Measurements from ENCODE around the gene TINAGL1. TPM values are rescaled to one million over a fixed set of nuclear protein-coding genes. Genes with fewer than 3 reads are reported as not detected.

The TINAGL1 gene
- not detected for total RNA-seq

GRCh38 chr1:31576201-31576669 lies at the start of gene TINAGL1:
Gene TINAGL1, plus strand, starts transcription at chr1:31576515. Its CDS starts 634 bp downstream, at chr1:31577149.
- H3K9me3 Mint-ChIP-seq, result no peaks in the 10 kb centered on the region
- POLR2A ChIA-PET, result no interaction called here
- H3K27me3 Mint-ChIP-seq, result peaks cover 16% of the 10 kb centered on the region
- CTCF ChIA-PET, result no interaction called here
- H3K4me3 Mint-ChIP-seq, result no peak within 1 kb of the TSS
- intact Hi-C loops (cut with micrococcal nuclease), result no loop called here
- no peaks in the 10 kb centered on the region for H3K36me3 Mint-ChIP-seq
- peaks cover 3% of the 10 kb centered on the region for H3K4me1 Mint-ChIP-seq (ENCODE audit: low read depth)
- DNase-seq, result no peak
- no peak within 1 kb of the TSS for H3K27ac Mint-ChIP-seq

DNA sequence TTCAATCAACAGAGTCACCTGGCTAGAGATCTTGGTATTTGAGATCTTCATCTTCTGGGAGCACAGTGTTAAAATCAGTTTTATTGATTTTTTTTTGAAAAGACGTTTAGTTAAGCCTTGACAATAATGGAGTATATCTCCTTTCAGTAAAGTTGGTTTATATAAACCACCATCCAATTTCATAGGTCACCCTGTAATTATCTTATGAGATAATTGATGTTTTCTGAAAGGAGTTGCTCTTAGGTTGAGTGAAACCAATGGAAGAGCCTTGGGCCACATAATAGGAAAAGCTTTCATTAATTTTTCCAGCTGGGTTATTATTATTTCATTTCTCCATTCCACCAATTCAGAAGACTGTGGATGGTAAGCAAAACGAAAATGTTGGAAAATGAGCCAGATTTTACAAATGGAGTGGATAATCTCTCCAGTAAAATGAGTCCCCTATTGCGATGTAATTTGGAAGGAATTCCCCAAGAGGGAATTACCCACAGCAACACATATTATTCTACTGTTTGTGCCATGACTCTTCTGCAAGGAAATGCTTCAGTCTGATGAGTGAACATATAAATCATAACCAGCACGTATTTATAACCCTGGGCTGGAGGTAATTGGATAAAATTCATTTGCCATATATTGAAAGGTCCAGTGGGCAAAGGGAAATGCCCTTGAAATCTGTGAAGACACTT lies 46.2 kb upstream of the TINAGL1 start:
- Mint-ChIP-seq H3K27me3 (peaks cover 11% of the 10 kb centered on the region), H3K9me3 (no peaks in the 10 kb centered on the region), H3K4me3 (no peak overlapping the region), H3K36me3 (no peaks in the 10 kb centered on the region), H3K4me1 (ENCODE audit: low read depth) (no peaks in the 10 kb centered on the region), H3K27ac (no peak overlapping the region)
- ChIA-PET POLR2A (no interaction called here), CTCF (interaction anchor here (2.1 kb wide), 1 partner anchor 19 kb away, joined by 6 read pairs; no protein-coding TSS in a partner anchor)
- DNase-seq, result no peak
- intact Hi-C loops (cut with micrococcal nuclease), result no loop called here

DNA sequence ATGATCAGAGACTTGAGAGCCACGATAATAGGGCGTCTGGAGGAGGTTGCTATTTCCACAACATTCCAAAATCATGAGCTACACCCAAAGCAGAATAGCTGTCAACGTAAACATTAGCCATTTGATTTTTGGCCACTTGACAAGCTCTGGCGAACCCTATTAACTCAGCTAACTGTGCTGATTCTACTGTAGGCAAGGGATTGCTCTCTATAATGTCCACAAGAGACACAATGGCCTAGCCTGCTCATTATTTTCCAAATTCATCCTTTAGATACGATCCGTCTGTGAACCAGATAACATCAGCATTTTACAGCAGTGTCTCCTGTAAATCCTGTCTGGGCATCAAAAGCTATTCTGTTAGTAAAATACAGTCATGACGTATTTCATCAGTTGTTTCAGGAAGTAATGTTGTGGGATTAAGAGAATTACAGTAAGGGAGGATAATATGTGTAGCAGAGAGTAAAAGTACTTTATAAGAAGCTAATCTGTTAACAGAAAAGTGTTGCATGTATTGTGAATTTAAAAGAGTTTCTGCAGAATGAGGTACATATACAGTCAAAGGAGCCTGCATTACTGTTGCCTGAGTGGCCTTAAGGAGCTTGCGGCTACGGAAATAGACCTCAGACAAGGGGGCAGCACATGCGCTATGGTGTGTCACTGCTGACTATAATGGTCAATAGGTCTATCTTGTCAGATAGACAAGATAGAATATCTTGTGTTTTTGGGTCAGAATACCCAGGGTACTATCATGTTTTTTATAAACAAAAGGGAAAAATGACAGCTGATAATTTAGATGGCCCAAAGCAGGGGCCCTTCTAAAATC lies 44.9 kb upstream of the TINAGL1 start:
- H3K36me3 Mint-ChIP-seq, result no peaks in the 10 kb centered on the region
- peaks cover 7% of the 10 kb centered on the region for H3K4me1 Mint-ChIP-seq (ENCODE audit: low read depth)
- no peaks in the 10 kb centered on the region for H3K9me3 Mint-ChIP-seq
- H3K27ac Mint-ChIP-seq, result no peak overlapping the region
- ChIA-PET CTCF (interaction anchor here (0.7 to 2.1 kb wide), 6 partner anchors 11 to 111 kb away, joined by 3 to 6 read pairs (median 4); no protein-coding TSS in a partner anchor), POLR2A (no interaction called here)
- intact Hi-C loops (cut with micrococcal nuclease), result no loop called here
- no peak overlapping the region for H3K4me3 Mint-ChIP-seq
- H3K27me3 Mint-ChIP-seq, result peaks cover 13% of the 10 kb centered on the region
- no peak for DNase-seq

GRCh38 chr1:31532173-31532572 lies 44.1 kb upstream of the TINAGL1 start:
- Mint-ChIP-seq H3K4me3 (no peak overlapping the region), H3K9me3 (no peaks in the 10 kb centered on the region), H3K27me3 (peaks cover 13% of the 10 kb centered on the region), H3K27ac (no peak overlapping the region), H3K4me1 (ENCODE audit: low read depth) (peaks cover 8% of the 10 kb centered on the region), H3K36me3 (no peaks in the 10 kb centered on the region)
- intact Hi-C loops (cut with micrococcal nuclease), result no loop called here
- ChIA-PET POLR2A (no interaction called here), CTCF (interaction anchor here (1.1 to 2.1 kb wide), 4 partner anchors 17 to 112 kb away, joined by 3 to 6 read pairs (median 4); no protein-coding TSS in a partner anchor)
- no peak for DNase-seq

DNA sequence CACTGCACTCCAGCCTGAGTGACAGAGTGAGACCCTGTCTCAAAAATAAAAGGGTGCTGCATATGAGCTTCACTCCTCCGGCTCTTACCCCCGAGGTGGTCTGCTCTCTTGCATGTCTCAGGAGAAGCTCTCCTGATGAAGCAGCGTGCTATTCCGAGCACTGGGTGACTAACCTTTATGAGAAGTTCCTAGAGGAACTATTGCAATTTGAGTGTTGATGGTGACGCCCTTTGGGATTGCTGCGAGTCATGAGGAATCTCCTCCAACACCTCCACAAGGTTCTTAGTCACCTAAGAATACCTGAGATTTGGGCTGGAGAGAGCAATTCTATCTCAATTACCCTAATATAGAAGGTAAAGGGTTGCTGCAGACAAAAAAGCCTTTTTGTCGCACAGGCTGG lies 40.8 kb upstream of the TINAGL1 start:
- Mint-ChIP-seq H3K27me3 (peaks cover 9% of the 10 kb centered on the region), H3K9me3 (no peaks in the 10 kb centered on the region), H3K36me3 (no peaks in the 10 kb centered on the region), H3K4me1 (ENCODE audit: low read depth) (peaks cover 8% of the 10 kb centered on the region), H3K4me3 (no peak overlapping the region), H3K27ac (no peak overlapping the region)
- ChIA-PET CTCF (interaction anchor here (0.8 to 1.9 kb wide), 2 partner anchors 13 to 141 kb away, joined by 3 to 5 read pairs; no protein-coding TSS in a partner anchor), POLR2A (no interaction called here)
- intact Hi-C loops (cut with micrococcal nuclease), result no loop called here
- no peak for DNase-seq

GRCh38 chr1:31539329-31539728 lies 37.0 kb upstream of the TINAGL1 start:
- H3K4me1 Mint-ChIP-seq (ENCODE audit: low read depth), result peaks cover 8% of the 10 kb centered on the region
- CTCF ChIA-PET, result no interaction called here

DNA sequence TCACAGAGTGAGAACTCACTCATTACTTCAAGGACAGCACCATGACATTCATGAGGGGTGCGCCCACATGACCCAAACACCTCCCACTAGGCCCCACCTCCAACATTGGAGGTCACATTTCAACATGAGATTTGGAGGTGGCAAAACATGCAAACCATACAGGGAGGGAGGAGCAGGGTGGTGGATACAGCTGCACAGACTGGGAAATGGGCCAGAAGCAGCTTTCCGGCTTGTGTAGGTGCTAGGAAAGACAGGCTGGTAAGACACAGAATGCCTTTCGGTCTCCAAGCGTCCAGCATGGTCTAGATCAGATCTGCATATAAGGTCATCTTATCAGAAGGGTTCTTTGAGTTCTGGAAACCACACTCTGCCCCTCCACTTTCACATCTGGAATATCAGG lies 35.1 kb upstream of the TINAGL1 start:
- no peaks in the 10 kb centered on the region for H3K27me3 Mint-ChIP-seq
- H3K4me1 Mint-ChIP-seq (ENCODE audit: low read depth), result peaks cover 3% of the 10 kb centered on the region
- no peak for DNase-seq
- ChIA-PET CTCF (interaction anchor here (1.4 kb wide), 1 partner anchor 8 kb away, joined by 6 read pairs; no protein-coding TSS in a partner anchor), POLR2A (no interaction called here)
- intact Hi-C loops (cut with micrococcal nuclease), result loop anchor here (10.0 kb wide), 1 partner anchor 76 kb away; no protein-coding TSS in a partner anchor
- H3K9me3 Mint-ChIP-seq, result peaks cover 6% of the 10 kb centered on the region
- H3K27ac Mint-ChIP-seq, result no peak overlapping the region
- no peaks in the 10 kb centered on the region for H3K36me3 Mint-ChIP-seq
- no peak overlapping the region for H3K4me3 Mint-ChIP-seq

More at GRCh38 chr1:31539329-31539728, 37.0 kb upstream of the TINAGL1 start:
- intact Hi-C loops (cut with micrococcal nuclease), result no loop called here
- Mint-ChIP-seq H3K27me3 (peaks cover 7% of the 10 kb centered on the region), H3K36me3 (no peaks in the 10 kb centered on the region), H3K4me3 (no peak overlapping the region), H3K9me3 (peaks cover 6% of the 10 kb centered on the region), H3K27ac (no peak overlapping the region)
- POLR2A ChIA-PET, result no interaction called here
- DNase-seq, result no peak

GRCh38 chr1:31545927-31546540 lies 30.3 kb upstream of the TINAGL1 start:
- intact Hi-C loops (cut with micrococcal nuclease), result loop anchor here (5.0 to 10.0 kb wide), 3 partner anchors 81 to 364 kb away; partner anchors contain the start of genes SNRNP40 and ZCCHC17
- ChIA-PET CTCF (interaction anchor here (1.9 kb wide), 1 partner anchor 8 kb away, joined by 4 read pairs; no protein-coding TSS in a partner anchor), POLR2A (no interaction called here)
- no peak for DNase-seq
- Mint-ChIP-seq H3K27me3 (peaks cover 7% of the 10 kb centered on the region), H3K9me3 (peaks cover 6% of the 10 kb centered on the region), H3K36me3 (no peaks in the 10 kb centered on the region), H3K27ac (no peak overlapping the region), H3K4me1 (ENCODE audit: low read depth) (peaks cover 13% of the 10 kb centered on the region), H3K4me3 (no peak overlapping the region)

DNA sequence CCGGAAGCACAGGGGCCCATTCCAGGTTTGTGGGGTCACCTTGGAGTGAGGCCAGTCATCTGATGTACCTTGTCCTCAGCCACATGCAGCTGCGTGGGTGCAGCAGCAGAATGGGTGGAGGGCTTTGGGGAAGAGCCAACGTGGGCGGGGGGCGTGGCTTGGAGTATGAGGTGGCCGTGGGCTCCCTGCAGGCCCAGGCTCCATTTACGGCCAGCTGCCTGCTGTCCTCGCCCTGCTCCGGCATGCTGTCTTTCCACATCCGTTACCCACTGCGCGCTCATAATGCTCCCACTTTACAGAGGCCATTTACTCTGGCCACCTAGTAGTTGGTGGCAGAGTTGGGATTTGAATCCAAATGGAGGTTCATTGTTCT lies 27.8 kb upstream of the TINAGL1 start:
- H3K4me1 Mint-ChIP-seq (ENCODE audit: low read depth), result peaks cover 13% of the 10 kb centered on the region
- H3K27me3 Mint-ChIP-seq, result peaks cover 9% of the 10 kb centered on the region
- no peaks in the 10 kb centered on the region for H3K9me3 Mint-ChIP-seq
- DNase-seq, result no peak
- ChIA-PET POLR2A (interaction anchor here (0.6 kb wide), 1 partner anchor 164 kb away, joined by 3 read pairs; no protein-coding TSS in a partner anchor), CTCF (interaction anchor here (0.8 to 4.8 kb wide), 29 partner anchors 11 to 367 kb away, joined by 3 to 86 read pairs (median 4); partner anchors contain the start of genes FABP3, PEF1, SNRNP40 and ZCCHC17)
- no peak overlapping the region for H3K27ac Mint-ChIP-seq
- no peaks in the 10 kb centered on the region for H3K36me3 Mint-ChIP-seq
- intact Hi-C loops (cut with micrococcal nuclease), result loop anchor here (5.0 to 10.0 kb wide), 3 partner anchors 84 to 366 kb away; partner anchors contain the start of genes SNRNP40 and ZCCHC17
- no peak overlapping the region for H3K4me3 Mint-ChIP-seq

- no peak overlapping the region for H3K27ac Mint-ChIP-seq
- no peaks in the 10 kb centered on the region for H3K9me3 Mint-ChIP-seq
- ChIA-PET POLR2A (no interaction called here), CTCF (interaction anchor here (0.5 to 4.8 kb wide), 48 partner anchors 9 to 766 kb away, joined by 3 to 86 read pairs (median 4); partner anchors contain the start of genes FABP3, PEF1, SNRNP40 and ZCCHC17)
- peaks cover 9% of the 10 kb centered on the region for H3K27me3 Mint-ChIP-seq
- intact Hi-C loops (cut with micrococcal nuclease), result loop anchor here (1.0 to 10.0 kb wide), 5 partner anchors 84 to 367 kb away; partner anchors contain the start of genes SNRNP40 and ZCCHC17
- peak overlapping the region; percentile 49 for H3K4me3 Mint-ChIP-seq
- no peaks in the 10 kb centered on the region for H3K36me3 Mint-ChIP-seq
- peak; percentile 93 for DNase-seq
- peaks cover 13% of the 10 kb centered on the region for H3K4me1 Mint-ChIP-seq (ENCODE audit: low read depth)
Observed at GRCh38 chr1:31548907-31549808, 27.2 kb upstream of the TINAGL1 start.
